GM13976 (cell line): ENCODE data around the gene LPCAT2.

ENCODE experiments used
- DNase-seq: peaks from one replicate; pipeline ENCODE4 v3.0.0; 2012; ENCODE audit warnings: low spot score
- CTCF ChIP-seq: IDR thresholded peaks from 2 replicates; pipeline ENCODE4 v1.5.1; 2012; ENCODE audit warnings: borderline replicate concordance, mild to moderate bottlenecking; ENCODE audit not compliant: insufficient read depth; ENCODE audit errors: extremely low read depth, missing control alignments, control extremely low read depth
- in situ Hi-C: fragments of 300-500 bp; cut with MboI; formaldehyde crosslinking; loops from one replicate; pipeline ENCODE4 v1.12.0; 2022; ENCODE audit warnings: low sequenced_read_pairs, mixed read lengths, inconsistent platforms; ENCODE audit not compliant: unreplicated experiment

Gene LPCAT2

GRCh38 chr16:55475919-55476318, 33.0 kb upstream of the LPCAT2 start:
- in situ Hi-C loops, result no loop called here
- no peak for TF ChIP-seq CTCF
- no peak for DNase-seq

GRCh38 chr16:55476625-55477533, 32.0 kb upstream of the LPCAT2 start:
- no peak for TF ChIP-seq CTCF
- no peak for DNase-seq
- in situ Hi-C loops, result no loop called here

GRCh38 chr16:55477736-55478135, 31.1 kb upstream of the LPCAT2 start:
- no peak for TF ChIP-seq CTCF
- in situ Hi-C loops, result no loop called here
- no peak for DNase-seq

- TF ChIP-seq CTCF, result no peak
- in situ Hi-C loops, result no loop called here
- no peak for DNase-seq
These were observed 29.9 kb upstream of the LPCAT2 start, which contains the start of gene MMP2 for GRCh38 chr16:55478827-55479429. MMP2 (plus strand) TSS chr16:55479198; CDS start chr16:55479480, 282 bp downstream.

GRCh38 chr16:55479430-55480140, 29.3 kb upstream of the LPCAT2 start:
- in situ Hi-C loops, result no loop called here
- no peak for DNase-seq

More at GRCh38 chr16:55479430-55480140, 29.3 kb upstream of the LPCAT2 start:
- TF ChIP-seq CTCF, result no peak
